ENCODE measurements around the gene WWTR1. TPM values are rescaled to one million over a fixed set of nuclear protein-coding genes. Genes with fewer than 3 reads are reported as not detected.

WWTR1 gene
- 0.54 TPM for total RNA-seq

- peak in 2 of 3 donors; percentile 41 to 57 for DNase-seq (ENCODE audit: low read depth in 2 of 3, low spot score in 2 of 3)
These were observed at the start of gene WWTR1 for GRCh38 chr3:149657926-149658743. Gene WWTR1 (minus strand): TSS chr3:149658025. CDS start chr3:149657306, 719 bp downstream.

- no peak for DNase-seq (ENCODE audit: low read depth in 2 of 3, low spot score in 2 of 3)
These were observed 49.1 kb upstream of the WWTR1 start for GRCh38 chr3:149706905-149707304.

DNA sequence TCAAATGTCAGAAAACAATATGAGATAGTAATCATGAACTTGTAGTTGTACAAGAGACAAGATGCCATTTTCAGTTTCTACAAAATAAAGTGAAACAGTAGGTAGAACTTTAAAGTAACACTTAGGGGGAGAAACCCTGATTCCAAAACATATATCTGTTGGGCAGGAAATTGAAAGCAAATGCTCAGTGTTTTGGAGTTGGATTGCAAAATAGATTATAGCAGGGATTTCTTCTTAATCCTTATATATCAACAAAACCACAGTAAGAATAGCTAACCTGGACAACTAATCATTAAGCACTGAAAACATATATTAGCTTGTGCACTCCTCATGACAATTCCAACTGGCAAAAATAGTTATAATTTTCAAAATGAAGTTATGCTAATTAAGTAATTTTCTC, 47.6 kb upstream of the WWTR1 start:
- DNase-seq (ENCODE audit: low read depth in 2 of 3, low spot score in 2 of 3) = no peak

GRCh38 chr3:149703466-149703865, 45.6 kb upstream of the WWTR1 start:
- no peak for DNase-seq (ENCODE audit: low read depth in 2 of 3, low spot score in 2 of 3)

DNA sequence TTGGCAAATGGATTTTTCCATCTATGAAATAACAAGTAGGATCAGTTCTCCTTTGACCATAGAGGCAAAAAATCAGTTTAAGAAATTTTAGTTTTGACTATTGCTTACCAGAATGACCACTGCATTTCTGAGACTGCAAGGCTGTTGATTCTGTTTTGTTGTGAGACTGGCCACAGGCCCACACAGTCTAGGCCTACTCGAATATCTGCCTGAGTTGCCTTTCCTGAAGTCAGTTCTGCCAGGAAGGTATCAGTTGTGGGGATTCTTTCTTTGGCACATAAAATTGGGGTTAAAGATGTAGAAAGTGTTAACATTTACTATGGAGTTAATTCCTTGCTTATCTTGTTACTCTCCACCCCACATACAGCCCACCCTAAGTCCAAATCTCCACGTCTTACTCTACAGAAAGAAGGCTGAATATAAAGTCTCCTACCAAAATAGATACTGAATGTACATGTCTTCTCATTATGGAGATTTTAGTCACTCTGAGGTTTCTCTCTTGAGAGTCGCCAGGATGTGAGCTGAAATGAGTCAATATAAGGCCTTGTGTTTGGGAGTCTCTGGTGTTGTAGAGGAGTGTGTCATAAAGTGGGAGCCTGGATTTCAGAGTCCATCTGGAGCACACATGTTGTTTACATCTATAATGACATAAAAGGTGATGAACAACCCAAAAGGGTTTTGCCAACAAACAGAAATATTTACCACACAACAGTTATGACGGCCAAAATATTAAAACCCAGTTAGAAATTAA, 45.0 kb upstream of the WWTR1 start:
- no peak for DNase-seq (ENCODE audit: low read depth in 2 of 3, low spot score in 2 of 3)

DNA sequence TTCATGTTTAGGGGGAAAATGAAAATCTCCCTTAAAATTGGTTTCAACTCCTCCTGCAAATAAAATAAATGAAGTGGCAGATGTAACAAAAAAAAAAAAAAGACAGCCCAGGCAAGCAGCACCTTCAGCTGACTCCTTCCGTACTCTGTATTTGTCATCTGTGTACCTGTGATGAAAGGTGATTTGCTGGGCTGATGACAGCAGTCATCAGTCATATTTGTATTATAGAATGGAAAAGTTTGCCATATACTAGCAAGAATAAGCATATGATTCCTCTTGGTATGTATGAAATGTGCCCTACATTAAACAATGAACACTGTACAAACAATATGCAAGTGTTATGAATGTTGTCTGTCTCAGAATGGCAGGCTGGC, 44.1 kb upstream of the WWTR1 start:
- no peak for DNase-seq (ENCODE audit: low read depth in 2 of 3, low spot score in 2 of 3)

- DNase-seq (ENCODE audit: low read depth in 2 of 3, low spot score in 2 of 3) = no peak
These were observed 43.6 kb upstream of the WWTR1 start for GRCh38 chr3:149701206-149701976.

DNA sequence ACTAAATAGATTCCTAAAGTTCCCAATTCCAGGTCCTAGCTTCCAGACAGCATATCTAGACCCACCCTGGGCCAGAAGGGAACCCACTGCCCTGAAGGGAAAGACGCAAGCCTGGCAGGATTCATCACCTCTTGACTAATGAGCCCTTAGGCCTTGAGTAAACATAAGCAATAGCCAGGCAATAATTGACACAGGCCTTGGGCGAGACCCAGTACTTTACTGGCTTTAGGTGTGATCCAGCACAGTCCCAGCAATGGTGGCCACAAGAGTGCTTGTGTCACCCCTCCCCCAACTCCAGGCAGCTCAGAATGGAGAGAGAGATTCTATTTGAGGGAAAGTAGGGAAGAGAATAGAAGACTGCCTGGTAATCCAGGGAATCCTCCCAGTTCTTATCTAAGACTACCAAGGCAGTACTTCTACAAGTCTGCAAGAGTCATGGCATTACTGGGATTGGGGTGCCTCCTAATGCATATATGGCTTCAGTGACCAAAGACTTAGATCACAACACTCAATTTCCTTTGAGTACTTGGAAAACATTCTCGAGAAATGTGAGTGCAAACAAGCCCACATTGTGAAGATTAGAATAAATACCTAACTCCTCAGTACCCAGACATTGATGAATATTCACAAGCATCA, 30.4 kb upstream of the WWTR1 start:
- DNase-seq (ENCODE audit: low read depth in 2 of 3, low spot score in 2 of 3) = no peak

DNA sequence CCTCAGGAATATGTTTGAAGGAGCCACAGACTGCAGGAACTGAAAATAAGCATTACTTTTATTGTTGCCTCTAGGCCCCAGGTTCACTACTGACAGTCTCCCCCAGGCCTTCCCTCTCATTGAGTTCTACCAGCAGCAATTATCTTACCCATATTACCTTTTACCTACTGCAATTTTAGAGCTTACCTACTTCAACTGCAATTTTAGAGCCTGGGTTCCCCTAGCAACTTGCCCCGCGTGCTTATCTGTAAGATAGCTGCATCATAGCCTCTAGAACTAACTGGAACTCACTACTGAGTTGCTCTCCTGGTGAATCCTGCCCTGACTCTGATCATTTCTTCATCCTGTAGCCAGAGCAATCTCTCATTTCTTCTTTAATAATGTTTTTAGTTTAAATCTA, 29.2 kb upstream of the WWTR1 start:
- no peak for DNase-seq (ENCODE audit: low read depth in 2 of 3, low spot score in 2 of 3)

GRCh38 chr3:149678351-149678950, 20.6 kb upstream of the WWTR1 start:
- DNase-seq (ENCODE audit: low read depth in 2 of 3, low spot score in 2 of 3) = no peak

DNA sequence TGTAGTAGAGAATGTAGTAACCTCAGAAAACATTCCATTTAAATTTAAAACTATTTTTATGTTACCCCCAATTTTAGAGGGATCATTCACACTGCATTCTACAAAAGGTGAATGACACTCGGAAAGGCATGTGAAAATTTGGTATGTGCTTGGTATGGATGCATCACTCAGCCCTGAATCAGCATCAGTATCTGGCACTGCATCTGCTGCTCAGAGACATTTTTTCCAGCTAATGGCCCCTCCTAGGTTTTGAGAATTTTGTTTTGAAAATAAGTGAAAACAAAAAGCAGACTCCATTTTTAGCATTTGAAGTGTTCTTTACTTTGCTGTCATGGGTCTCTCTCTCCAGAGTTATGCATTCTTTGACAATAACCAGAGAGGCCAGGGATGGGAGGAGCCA, 15.6 kb upstream of the WWTR1 start:
- DNase-seq (ENCODE audit: low read depth in 2 of 3, low spot score in 2 of 3) = no peak

GRCh38 chr3:149670742-149671492, 13.1 kb upstream of the WWTR1 start:
- DNase-seq (ENCODE audit: low read depth in 2 of 3, low spot score in 2 of 3) = no peak

- no peak for DNase-seq (ENCODE audit: low read depth in 2 of 3, low spot score in 2 of 3)
These were observed 9.8 kb upstream of the WWTR1 start for GRCh38 chr3:149667576-149667975.

DNA sequence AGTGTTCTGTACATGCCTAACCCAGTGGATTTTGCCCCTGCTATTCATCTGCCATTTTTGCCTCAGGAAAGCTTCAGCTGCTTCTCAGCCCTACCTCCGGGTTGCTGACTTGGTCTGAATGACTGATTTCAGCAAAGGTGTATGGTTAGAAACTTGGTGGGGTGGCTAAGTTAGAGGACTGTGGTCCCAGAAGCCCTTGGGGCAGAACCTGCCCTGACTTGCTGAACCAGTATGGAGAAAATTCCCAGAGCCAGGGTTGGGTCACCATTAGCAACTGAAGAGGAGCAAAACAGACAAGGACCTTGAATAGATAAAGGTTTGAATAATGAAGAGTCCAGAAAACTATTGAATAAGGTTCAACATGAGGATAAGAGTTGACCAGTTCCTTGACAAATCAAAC, 6.1 kb upstream of the WWTR1 start:
- DNase-seq (ENCODE audit: low read depth in 2 of 3, low spot score in 2 of 3) = no peak

DNA sequence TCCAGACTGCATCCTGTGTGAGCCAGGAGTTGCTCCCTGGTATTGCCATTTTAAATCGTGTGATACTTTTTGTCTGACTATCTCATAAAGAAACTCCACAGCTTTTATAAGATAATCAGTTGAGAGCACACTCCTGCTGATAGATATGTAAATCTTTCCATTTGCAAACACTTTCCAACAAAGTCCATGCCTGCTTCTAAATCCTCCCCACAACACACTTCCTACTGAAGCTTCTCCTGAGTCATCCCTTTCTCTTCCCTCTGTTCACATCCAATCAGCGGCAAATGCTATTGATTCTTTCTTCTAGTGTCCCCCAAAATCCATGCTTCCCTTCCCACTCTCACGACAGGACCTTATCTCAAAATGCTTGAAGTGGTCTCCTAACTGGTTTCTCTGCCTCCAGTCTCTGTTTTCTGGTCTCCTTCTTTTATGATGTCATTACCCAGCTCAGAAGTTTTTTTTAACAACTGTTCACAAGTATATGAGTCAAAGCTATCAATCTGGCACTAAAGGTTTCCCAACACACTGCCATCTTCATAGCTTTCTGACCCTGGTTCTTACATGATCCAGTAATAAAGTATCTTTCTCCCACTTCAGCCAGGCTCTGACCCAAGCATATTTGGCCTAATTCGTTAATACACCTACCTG, 4.5 kb upstream of the WWTR1 start:
- no peak for DNase-seq (ENCODE audit: low read depth in 2 of 3, low spot score in 2 of 3)

- no peak for DNase-seq (ENCODE audit: low read depth in 2 of 3, low spot score in 2 of 3)
These were observed 2.6 kb upstream of the WWTR1 start for GRCh38 chr3:149660462-149660861.

DNA sequence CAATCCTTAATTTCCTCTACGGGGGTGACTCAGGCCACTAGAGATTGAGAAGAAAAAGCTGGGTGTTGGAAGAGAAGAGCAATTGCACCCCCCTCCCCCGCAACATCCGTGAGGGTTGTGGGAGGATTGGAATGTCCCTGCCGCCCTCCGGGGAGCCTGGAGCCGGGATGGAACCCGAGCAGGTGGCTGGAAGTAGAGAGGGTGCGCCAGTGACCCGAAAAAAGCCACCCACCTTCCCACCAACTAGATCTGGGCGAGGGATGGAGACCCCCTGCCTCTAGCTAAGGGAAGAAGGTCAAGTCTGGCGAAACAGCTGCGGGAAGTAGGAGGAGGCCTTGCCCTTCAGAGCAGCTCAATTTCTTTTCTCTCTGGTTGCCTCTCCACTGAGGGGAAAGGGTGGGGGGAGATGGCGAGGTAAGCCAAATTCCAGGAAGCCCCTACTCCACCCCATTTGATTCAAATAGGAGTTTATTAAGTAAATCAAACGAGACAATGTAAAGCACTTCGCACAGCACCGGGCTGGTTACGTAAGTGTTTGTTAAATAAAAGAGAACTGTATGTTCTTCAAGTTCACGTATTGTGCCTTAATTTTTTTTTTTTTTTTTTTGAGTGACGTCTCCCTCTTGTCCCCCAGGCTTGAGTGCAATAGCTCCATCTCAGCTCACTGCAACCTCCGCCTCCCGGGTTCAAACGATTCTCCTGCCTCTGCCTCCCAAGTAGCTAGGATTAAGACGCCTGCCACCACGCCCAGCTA, 1.1 kb upstream of the WWTR1 start:
- no peak for DNase-seq (ENCODE audit: low read depth in 2 of 3, low spot score in 2 of 3)

- peak in 1 of 3 donors; percentile 25 for DNase-seq (ENCODE audit: low read depth in 2 of 3, low spot score in 2 of 3)
These were observed 402 bp downstream of the WWTR1 start for GRCh38 chr3:149657321-149657925.
